ENCODE results near the gene SIK1.
"Not testable (repeated sequence)": the region's sequence is repeated elsewhere in the genome, so short reads cannot be mapped to it uniquely, and the experiment has no call there.

DNA sequence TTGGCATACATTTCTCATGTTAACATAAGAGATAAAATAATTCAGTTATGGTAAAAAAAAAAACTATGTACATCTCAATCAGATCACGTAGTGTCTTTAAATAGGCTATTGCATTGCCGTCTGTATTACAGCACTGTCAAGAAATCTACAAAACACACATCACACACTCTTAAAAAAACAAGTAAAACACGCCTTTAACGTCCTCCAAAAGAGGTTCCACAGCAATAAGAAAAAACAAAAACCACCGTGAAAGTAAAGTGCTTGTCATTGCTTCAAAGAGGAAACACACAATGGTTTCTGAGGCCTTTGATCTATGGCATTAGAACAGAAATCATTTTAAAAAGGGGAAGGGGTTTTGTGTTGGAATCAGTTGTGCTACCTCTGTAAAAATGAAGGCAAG lies 12.4 kb downstream of the SIK1 start:
- TF ChIP-seq CTCF (IDR thresholded peaks at IDR 0.05); ZFX (IDR thresholded peaks at IDR 0.05; ENCODE audit: borderline replicate concordance): not testable (repeated sequence)

Measured in 22Rv1 (cell line).